Spleen (tissue), 13 donors: Measurements from ENCODE around the gene TBC1D2. TPM values are rescaled to one million over a fixed set of nuclear protein-coding genes. Genes with fewer than 3 reads are reported as not detected.

Experiments used
- DNase-seq: peaks from one replicate; pipeline ENCODE4 v3.0.0-alpha.2; 2020
- H3K27ac ChIP-seq, 8 donors: fragments of 200-600 bp; sonication (generic) in 7 of 8; 1 replicate in 4 of 8; 2 replicates in 4 of 8; pipeline versions ENCODE4 v1.5.0 to v1.8.0; 2016 to 2021; ENCODE audit warnings: inconsistent platforms in 4 of 8, mild to moderate bottlenecking in 4 of 8, moderate library complexity in 1 of 8
- H3K27me3 ChIP-seq, 7 donors: fragments of 200-600 bp; sonication (generic) in 6 of 7; replicated peaks in 1 of 7; 1 replicate in 4 of 7; 2 replicates in 3 of 7; pipeline versions ENCODE4 v1.5.0 to v1.8.0; 2016 to 2021; ENCODE audit warnings: inconsistent platforms in 3 of 7, mild to moderate bottlenecking in 1 of 7
- H3K36me3 ChIP-seq, 6 donors: fragments of 200-600 bp; sonication (generic) in 5 of 6; 1 replicate in 4 of 6; 2 replicates in 2 of 6; pipeline versions ENCODE4 v1.5.0 to v1.8.0; 2016 to 2021; ENCODE audit warnings: inconsistent platforms in 2 of 6
- H3K4me1 ChIP-seq, 6 donors: fragments of 200-600 bp; sonication (generic) in 5 of 6; 1 replicate in 3 of 6; 2 replicates in 3 of 6; pipeline versions ENCODE4 v1.5.0 to v1.8.0; 2016 to 2021; ENCODE audit warnings: inconsistent platforms in 3 of 6
- H3K4me3 ChIP-seq, 8 donors: fragments of 200-600 bp; sonication (generic) in 7 of 8; 1 replicate in 4 of 8; 2 replicates in 4 of 8; pipeline versions ENCODE4 v1.5.0 to v1.8.0; 2016 to 2021; ENCODE audit warnings: inconsistent platforms in 4 of 8, mild to moderate bottlenecking in 4 of 8, moderate library complexity in 2 of 8
- H3K9me3 ChIP-seq, 8 donors: fragments of 200-600 bp; sonication (generic) in 7 of 8; 1 replicate in 4 of 8; 2 replicates in 4 of 8; pipeline versions ENCODE4 v1.5.0 to v1.8.0; 2016 to 2021; ENCODE audit warnings: inconsistent platforms in 4 of 8
- CTCF ChIP-seq, 11 experiments: fragments of 200-600 bp in 7 of 11; fragments of 450-650 bp in 4 of 11; sonication (generic) in 4 of 11; IDR thresholded peaks in 8 of 11; conservative IDR thresholded peaks in 3 of 11; 1 replicate in 7 of 11; 2 replicates in 4 of 11; pipeline versions ENCODE4 v1.4.0 to v1.8.0; 2016 to 2021; ENCODE audit warnings: antibody characterized with exemption in 11 of 11, inconsistent platforms in 4 of 11, mild to moderate bottlenecking in 1 of 11
- POLR2A ChIP-seq, 3 donors: fragments of 450-650 bp; IDR thresholded peaks; one replicate each; pipeline ENCODE4 v1.5.1; 2017; ENCODE audit warnings: antibody characterized with exemption in 3 of 3, mild to moderate bottlenecking in 1 of 3
- POLR2AphosphoS5 ChIP-seq, 3 donors: sonication (generic); formaldehyde crosslinking; IDR thresholded peaks; one replicate each; pipeline ENCODE4 v1.5.1; 2017; ENCODE audit warnings: antibody characterized with exemption in 3 of 3
- WGBS, 5 donors: extraction: QIAGEN DNeasy Blood & Tissue Kit in 3 of 5; methylation state at CpG; one replicate each; pipeline versions ENCODE4 v1.1.5 to v1.1.7; 2013 to 2018; 5-methylcytosine and 5-hydroxymethylcytosine counted together
- intact Hi-C: fragments of 100-400 bp; cut with DNase I; formaldehyde crosslinking; loops from one replicate; pipeline ENCODE4 v1.15.0; 2023; ENCODE audit warnings: low total_unique reads
- long read RNA-seq, 2 donors: transcript quantifications; one replicate each; lab custom pipeline, GENCODE V29; 2026
- polyA plus RNA-seq, 3 donors: library from polyadenylated mRNA; stranded (reverse); fragments of 200-250 nt; gene quantifications; one replicate each; pipeline ENCODE4 v1.2.1, GENCODE V29; 2013
- total RNA-seq, 7 donors: library from RNA; depleted of rRNA in 3 of 7; stranded (reverse); fragments of >200 nt in 3 of 7; fragmentation: NEBNext Ultra II Directional in 4 of 7; extraction: Animal tissue kit (Norgen Biotek cat#: 25700) in 4 of 7; gene quantifications; one replicate each; pipeline versions ENCODE4 v1.1.0 to v1.2.1, GENCODE V29; 2016 to 2021
- donor health status: healthy with polysubstance abuse.
- donor health status: DM: no; HTN: no; CAD: no; lungs with moderate emphysema.
- donor health status: DM: no; HTN: no; CAD: no.
- donor health status: Bipolar disorder and iron deficiency.
- donor health status: healthy.
- donor health status: DM: no; HTN: no; CAD: no.
- donor health status: DM: yes; HTN: yes; CAD: no.

TBC1D2 gene
- total RNA-seq (10 to 100 TPM; 10.7 to 27.2 (median 13.0) TPM), polyA plus RNA-seq (1 to 10 TPM; 2.7 to 8.0 (median 5.7) TPM)
- long read RNA-seq, donor 1, partial matches to known transcripts, result 0 of 4 reads
- long read RNA-seq, donor 1, other reads (novel, unspliced or antisense), result 0 of 4 reads
- long read RNA-seq, donor 2, result 0 reads

- peak within 1 kb of the TSS; percentile 97 to 99 (median 99) for H3K27ac ChIP-seq
- H3K4me3 ChIP-seq, result peak within 1 kb of the TSS; percentile 74 to 95 (median 89)
- intact Hi-C loops, result loop anchor here (10.0 kb wide), 1 partner anchor 51 kb away; no protein-coding TSS in a partner anchor
- H3K9me3 ChIP-seq, result no peaks in the 10 kb centered on the region
- TF ChIP-seq POLR2AphosphoS5 (IDR thresholded peaks at IDR 0.05) (peak; percentile 82 to 89 (median 89)), POLR2A (IDR thresholded peaks at IDR 0.05) (peak in 2 of 3 donors; percentile 46 to 71), CTCF (IDR thresholded peaks at IDR 0.05 in 8 of 11, conservative IDR thresholded peaks at IDR 0.05 in 3 of 11) (peak in 5 of 11 experiments; percentile 26 to 52 (median 34))
- no peaks in the 10 kb centered on the region for H3K27me3 ChIP-seq
- 0 to 1% (median 0%) methylated on average over 42 to 64 of the region's 64 CpGs for WGBS, 5 donors
- H3K36me3 ChIP-seq, result peaks cover 0 to 11% (median 0%) of the 10 kb centered on the region in 6 donors
- H3K4me1 ChIP-seq, result peaks cover 0 to 62% (median 36%) of the 10 kb centered on the region in 6 donors
- DNase-seq, result peak; percentile 99
Measured at GRCh38 chr9:98255578-98256296, at the start of gene TBC1D2. Gene TBC1D2, minus strand, starts transcription at chr9:98255649. Its CDS starts 108 bp downstream, at chr9:98255541.

GRCh38 chr9:98304381-98304780 lies 48.9 kb upstream of the TBC1D2 start:
- DNase-seq, result no peak
- intact Hi-C loops, result no loop called here

GRCh38 chr9:98303633-98304125 lies 48.2 kb upstream of the TBC1D2 start:
- WGBS, 5 donors, result 81 to 91% (median 86%) methylated on average over 8 of the region's 8 CpGs
- Histone ChIP-seq H3K36me3 (no peaks in the 10 kb centered on the region), H3K4me1 (no peaks in the 10 kb centered on the region), H3K27me3 (no peaks in the 10 kb centered on the region), H3K9me3 (no peaks in the 10 kb centered on the region), H3K27ac (no peak overlapping the region), H3K4me3 (no peak overlapping the region)
- intact Hi-C loops, result no loop called here
- DNase-seq, result no peak
- no peak for TF ChIP-seq CTCF (IDR thresholded peaks at IDR 0.05 in 8 of 11, conservative IDR thresholded peaks at IDR 0.05 in 3 of 11)

More at GRCh38 chr9:98304381-98304780, 48.9 kb upstream of the TBC1D2 start:
- no peaks in the 10 kb centered on the region for H3K36me3 ChIP-seq
- H3K27me3 ChIP-seq, result no peaks in the 10 kb centered on the region
- no peaks in the 10 kb centered on the region for H3K4me1 ChIP-seq
- TF ChIP-seq POLR2A (IDR thresholded peaks at IDR 0.05), result no peak
- TF ChIP-seq POLR2AphosphoS5 (IDR thresholded peaks at IDR 0.05), result no peak
- TF ChIP-seq CTCF (IDR thresholded peaks at IDR 0.05 in 8 of 11, conservative IDR thresholded peaks at IDR 0.05 in 3 of 11), result no peak
- no peak overlapping the region for H3K4me3 ChIP-seq
- 88 to 96% (median 89%) methylated on average over 4 of the region's 4 CpGs for WGBS, 5 donors
- no peak overlapping the region for H3K27ac ChIP-seq
- H3K9me3 ChIP-seq, result no peaks in the 10 kb centered on the region
